ENCODE data around the gene MXRA7.

The MXRA7 gene

DNA sequence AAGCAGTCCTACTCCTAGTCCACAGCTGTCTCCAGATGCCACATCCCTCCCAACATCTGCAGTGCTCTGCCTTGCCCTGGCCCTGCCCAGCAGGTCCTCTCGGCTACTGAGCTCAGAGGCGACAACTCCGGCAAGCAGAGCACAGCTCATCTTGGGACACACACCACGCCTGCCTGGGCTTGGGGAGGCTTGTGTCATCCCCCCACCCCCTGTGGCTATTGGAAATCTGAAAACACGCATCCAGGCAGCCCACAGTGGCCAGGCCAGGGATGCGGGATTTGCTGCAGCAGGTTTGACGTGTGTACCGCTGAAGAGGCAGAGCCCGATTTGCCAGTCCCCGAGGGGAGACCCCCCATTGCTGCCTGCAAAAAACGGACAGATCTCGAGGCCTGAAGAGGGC, 25.4 kb downstream of the MXRA7 start:
- Histone ChIP-seq H3K9ac (ENCODE audit: low read length) (no peak overlapping the region), H3K4me1 (ENCODE audit: control insufficient read depth, insufficient read depth, low read length) (peaks cover 29% of the 10 kb centered on the region)

DNA sequence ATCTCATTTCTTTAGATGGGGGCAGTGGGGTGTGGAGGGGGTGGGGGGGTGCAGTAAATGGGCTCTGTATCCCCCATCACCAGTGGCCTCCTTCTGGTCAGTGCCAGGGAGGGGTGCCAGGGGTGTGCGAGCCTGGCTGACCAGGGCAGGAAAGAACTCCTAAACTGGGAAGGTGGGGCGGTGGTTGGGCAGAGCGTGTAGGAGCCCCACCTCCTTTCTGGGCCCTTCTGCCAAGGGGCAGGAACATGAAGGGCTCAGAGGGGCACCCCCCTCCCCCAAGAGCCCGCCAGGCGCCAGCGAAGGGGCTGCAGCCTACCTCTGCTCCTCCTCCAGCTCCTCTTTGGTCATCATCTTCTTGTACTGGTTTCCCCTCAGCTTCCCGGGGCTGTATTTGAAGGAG, 26.0 kb downstream of the MXRA7 start:
- Histone ChIP-seq H3K36me3 (ENCODE audit: control insufficient read depth, insufficient read depth, low read length) (no peaks in the 10 kb centered on the region), H3K4me1 (ENCODE audit: control insufficient read depth, insufficient read depth, low read length) (peaks cover 29% of the 10 kb centered on the region), H3K4me3 (ENCODE audit: low read length) (no peak overlapping the region), H3K27me3 (ENCODE audit: control insufficient read depth, insufficient read depth, low read length) (no peaks in the 10 kb centered on the region), H3K9me3 (ENCODE audit: control insufficient read depth, low read length) (no peaks in the 10 kb centered on the region), H3K9ac (ENCODE audit: low read length) (no peak overlapping the region)

More for the DNA sequence above, 25.4 kb downstream of the MXRA7 start:
- Histone ChIP-seq H3K27me3 (ENCODE audit: control insufficient read depth, insufficient read depth, low read length) (no peaks in the 10 kb centered on the region), H3K4me3 (ENCODE audit: low read length) (no peak overlapping the region), H3K9me3 (ENCODE audit: control insufficient read depth, low read length) (no peaks in the 10 kb centered on the region), H3K36me3 (ENCODE audit: control insufficient read depth, insufficient read depth, low read length) (no peaks in the 10 kb centered on the region)

DNA sequence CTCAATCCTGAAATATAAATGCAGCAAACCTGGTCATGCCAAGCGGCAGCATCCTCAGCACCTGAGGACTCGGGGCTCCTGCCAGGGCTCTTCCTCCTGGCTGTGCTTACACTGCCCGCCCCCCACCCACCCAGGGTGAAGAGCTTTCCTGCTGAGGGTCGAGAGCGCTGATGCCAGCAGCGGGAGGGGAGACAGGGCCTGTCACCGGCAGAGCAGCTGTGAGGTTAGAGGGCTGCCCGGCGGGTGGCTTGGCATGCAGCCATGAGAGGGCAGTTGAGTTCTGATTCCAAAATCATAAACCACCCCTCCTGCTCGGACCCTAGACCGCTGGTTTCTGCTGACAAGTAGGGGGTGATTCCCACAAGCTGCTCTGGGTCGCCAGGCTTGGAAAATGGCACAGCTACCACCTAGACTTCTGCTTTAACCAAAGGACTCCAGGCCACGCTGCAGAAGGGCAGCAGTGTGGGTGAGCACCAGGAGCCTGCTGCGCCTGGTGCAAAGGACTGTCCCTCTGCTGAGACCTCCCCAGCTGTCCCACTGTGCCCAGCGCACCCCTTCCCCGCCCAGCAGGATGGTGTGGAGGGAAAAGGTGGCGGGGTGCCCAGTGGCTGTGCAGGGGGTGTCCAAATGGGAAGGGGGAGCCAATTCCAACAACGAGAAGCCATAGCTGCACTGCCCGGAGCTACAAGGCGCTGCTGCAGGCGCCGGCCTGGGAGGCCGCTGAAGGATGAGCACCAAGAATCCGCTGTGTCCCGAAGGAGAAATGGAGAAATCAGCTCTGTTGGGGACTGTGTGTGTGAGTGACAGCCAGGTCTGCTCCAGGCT, 26.6 kb downstream of the MXRA7 start:
- Histone ChIP-seq H3K9me3 (ENCODE audit: control insufficient read depth, low read length) (no peaks in the 10 kb centered on the region), H3K9ac (ENCODE audit: low read length) (no peak overlapping the region), H3K4me1 (ENCODE audit: control insufficient read depth, insufficient read depth, low read length) (peaks cover 29% of the 10 kb centered on the region), H3K36me3 (ENCODE audit: control insufficient read depth, insufficient read depth, low read length) (no peaks in the 10 kb centered on the region), H3K4me3 (ENCODE audit: low read length) (no peak overlapping the region), H3K27me3 (ENCODE audit: control insufficient read depth, insufficient read depth, low read length) (no peaks in the 10 kb centered on the region)

DNA sequence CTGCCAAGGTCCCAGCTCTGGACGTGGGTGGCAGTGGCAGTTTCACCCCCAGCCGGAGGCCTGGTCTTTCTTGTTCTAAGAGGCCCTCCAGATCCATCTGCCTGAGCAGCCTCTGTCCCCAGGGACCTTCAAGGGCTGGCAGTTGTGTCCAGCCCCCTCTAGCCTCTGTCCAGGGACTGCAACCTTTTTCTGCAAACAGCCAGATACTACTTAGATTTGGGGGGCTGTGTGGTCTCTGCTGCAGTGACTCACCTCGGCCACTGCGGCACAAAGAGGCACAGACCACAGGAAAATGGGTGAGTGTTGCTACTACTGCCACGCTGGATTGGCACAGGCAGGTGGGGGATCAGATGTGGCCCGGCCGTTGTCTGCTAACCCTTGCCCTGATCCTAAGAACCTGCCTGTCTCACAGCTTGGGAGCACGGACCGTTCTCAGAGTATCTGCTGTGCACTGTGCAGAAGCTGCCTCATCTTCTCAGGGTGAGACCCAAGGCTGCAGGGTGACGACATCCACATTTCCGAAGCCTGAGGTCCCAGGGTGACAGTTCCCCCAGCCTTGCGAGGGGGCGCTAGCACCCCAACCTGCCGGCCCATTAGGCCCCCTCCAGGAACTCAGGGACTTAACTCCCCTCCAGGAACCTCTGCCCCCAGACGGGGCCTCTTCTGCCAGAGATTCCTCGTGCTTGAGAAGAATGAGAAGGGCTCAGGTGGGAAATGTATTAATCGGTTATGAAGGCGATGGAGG, 27.6 kb downstream of the MXRA7 start:
- Histone ChIP-seq H3K36me3 (ENCODE audit: control insufficient read depth, insufficient read depth, low read length) (no peaks in the 10 kb centered on the region), H3K4me1 (ENCODE audit: control insufficient read depth, insufficient read depth, low read length) (peaks cover 34% of the 10 kb centered on the region), H3K4me3 (ENCODE audit: low read length) (no peak overlapping the region), H3K9me3 (ENCODE audit: control insufficient read depth, low read length) (no peaks in the 10 kb centered on the region), H3K9ac (ENCODE audit: low read length) (no peak overlapping the region), H3K27me3 (ENCODE audit: control insufficient read depth, insufficient read depth, low read length) (no peaks in the 10 kb centered on the region)

DNA sequence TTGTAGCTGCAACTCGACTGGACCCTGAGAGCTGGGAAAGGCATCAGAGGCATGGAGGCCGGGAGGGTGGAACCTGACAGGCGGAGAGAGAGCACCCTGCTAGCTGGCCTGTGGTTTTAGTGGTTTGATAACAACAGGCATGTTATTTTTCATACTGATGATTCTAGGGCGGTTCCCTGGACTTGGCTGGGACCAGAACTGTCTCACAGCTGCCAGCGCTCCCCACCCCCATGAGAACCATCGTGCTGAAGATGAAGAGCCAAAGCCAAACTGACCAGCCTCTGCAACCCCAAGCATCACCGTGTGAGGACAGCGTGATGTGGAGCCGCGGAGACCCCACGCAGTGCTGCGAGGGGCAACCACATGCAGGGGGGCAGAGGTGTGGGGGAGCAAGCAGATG, 28.5 kb downstream of the MXRA7 start:
- Histone ChIP-seq H3K36me3 (ENCODE audit: control insufficient read depth, insufficient read depth, low read length) (no peaks in the 10 kb centered on the region), H3K27me3 (ENCODE audit: control insufficient read depth, insufficient read depth, low read length) (no peaks in the 10 kb centered on the region), H3K9me3 (ENCODE audit: control insufficient read depth, low read length) (no peaks in the 10 kb centered on the region), H3K4me1 (ENCODE audit: control insufficient read depth, insufficient read depth, low read length) (peaks cover 36% of the 10 kb centered on the region), H3K4me3 (ENCODE audit: low read length) (no peak overlapping the region), H3K9ac (ENCODE audit: low read length) (no peak overlapping the region)

DNA sequence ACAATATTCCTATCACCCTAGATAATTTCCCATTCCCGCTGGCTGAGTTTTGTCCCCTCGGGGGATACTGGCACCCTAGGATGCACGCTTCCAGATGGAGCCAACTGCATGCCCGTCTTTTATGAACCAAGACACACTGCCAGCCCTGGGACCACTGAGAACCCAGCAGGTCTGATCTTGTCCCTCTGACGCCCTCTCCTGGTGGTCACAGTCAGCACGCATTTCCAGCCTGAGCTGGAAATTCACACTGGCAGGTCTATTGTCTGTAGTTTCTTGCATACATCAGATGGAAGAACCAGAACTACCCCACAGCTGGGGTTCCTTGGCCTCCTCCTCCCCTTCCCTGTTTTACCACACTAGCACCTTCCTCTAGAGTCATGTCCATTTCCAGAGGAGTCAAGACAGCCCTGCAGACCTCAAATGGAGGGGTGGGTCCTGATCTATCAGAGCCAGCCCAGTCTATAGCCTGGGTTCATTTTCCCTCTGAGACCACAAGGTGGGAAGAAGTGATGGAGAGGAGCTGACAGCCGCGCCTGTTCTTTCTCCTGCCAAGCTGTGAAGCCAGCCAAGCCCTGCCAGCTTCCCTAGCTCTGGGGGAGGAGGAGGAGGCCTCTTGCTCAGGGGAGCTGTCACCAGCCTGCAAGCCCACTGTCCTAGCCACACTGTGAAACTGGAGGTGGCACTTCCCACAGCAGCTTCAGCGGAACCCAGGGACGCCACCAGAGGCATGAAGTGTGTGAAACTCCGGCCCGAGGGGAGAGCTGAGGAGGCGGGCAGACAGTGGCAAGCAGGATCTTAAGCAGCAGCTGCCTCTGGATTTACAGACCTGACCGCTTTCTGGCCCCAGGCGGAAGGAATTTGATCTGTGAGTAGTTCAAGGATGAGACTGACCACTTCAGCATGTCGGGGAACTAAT, 29.3 kb downstream of the MXRA7 start:
- Histone ChIP-seq H3K9ac (ENCODE audit: low read length) (no peak overlapping the region), H3K36me3 (ENCODE audit: control insufficient read depth, insufficient read depth, low read length) (no peaks in the 10 kb centered on the region), H3K4me3 (ENCODE audit: low read length) (no peak overlapping the region), H3K27me3 (ENCODE audit: control insufficient read depth, insufficient read depth, low read length) (no peaks in the 10 kb centered on the region), H3K4me1 (ENCODE audit: control insufficient read depth, insufficient read depth, low read length) (peaks cover 36% of the 10 kb centered on the region), H3K9me3 (ENCODE audit: control insufficient read depth, low read length) (no peaks in the 10 kb centered on the region)

DNA sequence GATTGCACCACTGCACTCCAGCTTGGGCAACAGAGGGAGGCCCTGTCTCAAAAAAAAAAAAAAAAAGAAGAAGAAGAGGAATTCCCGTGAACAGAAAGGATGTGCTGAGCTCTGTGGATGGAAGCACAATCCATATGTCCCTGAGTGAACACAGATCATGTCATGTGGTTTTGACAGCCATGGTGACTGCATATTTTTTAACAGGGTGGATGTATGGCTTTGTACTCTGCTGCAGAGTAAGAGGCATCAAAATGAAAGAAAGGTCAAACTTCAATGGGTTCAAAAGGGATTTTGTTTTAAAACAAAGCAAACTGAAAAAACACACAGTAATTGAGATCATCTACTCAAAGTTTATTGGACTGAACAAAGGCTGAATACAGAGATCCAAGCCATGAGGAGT, 31.5 kb downstream of the MXRA7 start:
- Histone ChIP-seq H3K36me3 (ENCODE audit: control insufficient read depth, insufficient read depth, low read length) (no peaks in the 10 kb centered on the region), H3K4me3 (ENCODE audit: low read length) (no peak overlapping the region), H3K27me3 (ENCODE audit: control insufficient read depth, insufficient read depth, low read length) (no peaks in the 10 kb centered on the region), H3K9ac (ENCODE audit: low read length) (no peak overlapping the region), H3K9me3 (ENCODE audit: control insufficient read depth, low read length) (no peaks in the 10 kb centered on the region), H3K4me1 (ENCODE audit: control insufficient read depth, insufficient read depth, low read length) (peaks cover 31% of the 10 kb centered on the region)

DNA sequence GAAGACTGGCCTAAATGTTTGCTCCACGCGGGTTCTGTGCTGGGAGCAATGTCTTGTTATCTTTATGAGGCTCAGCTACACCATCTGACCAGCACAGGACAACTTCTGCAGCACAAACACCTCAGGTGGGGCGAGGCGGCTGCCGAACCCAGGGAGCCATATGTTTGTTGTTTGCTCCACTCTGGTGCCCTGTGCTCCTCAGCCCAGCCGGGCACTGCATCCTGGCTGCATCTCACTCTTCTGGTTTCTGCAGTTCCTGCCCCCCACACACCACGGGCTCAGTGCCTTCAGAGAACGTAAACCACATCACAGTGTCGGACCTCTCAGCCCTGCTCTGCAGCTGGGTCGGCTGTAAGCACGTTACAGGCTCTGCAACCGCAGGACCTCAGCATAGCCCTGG, 32.4 kb downstream of the MXRA7 start:
- Histone ChIP-seq H3K9ac (ENCODE audit: low read length) (no peak overlapping the region), H3K4me1 (ENCODE audit: control insufficient read depth, insufficient read depth, low read length) (peaks cover 31% of the 10 kb centered on the region), H3K4me3 (ENCODE audit: low read length) (no peak overlapping the region), H3K27me3 (ENCODE audit: control insufficient read depth, insufficient read depth, low read length) (no peaks in the 10 kb centered on the region), H3K36me3 (ENCODE audit: control insufficient read depth, insufficient read depth, low read length) (no peaks in the 10 kb centered on the region), H3K9me3 (ENCODE audit: control insufficient read depth, low read length) (no peaks in the 10 kb centered on the region)

DNA sequence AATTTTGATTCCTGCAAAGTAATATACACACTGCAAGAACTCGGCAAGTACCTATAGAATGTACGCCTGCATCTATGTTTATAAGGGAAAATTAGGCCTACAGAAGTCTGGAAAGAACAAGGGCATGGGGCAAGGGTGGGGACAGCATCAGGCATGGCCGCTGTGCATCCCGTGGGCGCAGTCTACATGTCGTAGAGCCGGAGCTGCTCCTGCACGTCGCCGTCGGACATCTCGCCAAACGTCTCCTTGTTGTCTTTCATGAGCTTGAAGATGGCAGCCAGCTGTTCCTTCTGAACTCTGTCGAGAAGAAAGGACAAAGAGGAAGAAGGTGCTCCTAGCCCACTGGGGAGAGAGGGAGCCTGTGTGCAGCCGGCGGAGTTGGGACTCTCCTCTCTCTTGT, 33.4 kb downstream of the MXRA7 start:
- no peaks in the 10 kb centered on the region for H3K9me3 ChIP-seq (ENCODE audit: control insufficient read depth, low read length)
- no peak overlapping the region for H3K9ac ChIP-seq (ENCODE audit: low read length)
- peaks cover 37% of the 10 kb centered on the region for H3K4me1 ChIP-seq (ENCODE audit: control insufficient read depth, insufficient read depth, low read length)
- no peak overlapping the region for H3K4me3 ChIP-seq (ENCODE audit: low read length)
- H3K36me3 ChIP-seq (ENCODE audit: control insufficient read depth, insufficient read depth, low read length), result no peaks in the 10 kb centered on the region
- no peaks in the 10 kb centered on the region for H3K27me3 ChIP-seq (ENCODE audit: control insufficient read depth, insufficient read depth, low read length)

DNA sequence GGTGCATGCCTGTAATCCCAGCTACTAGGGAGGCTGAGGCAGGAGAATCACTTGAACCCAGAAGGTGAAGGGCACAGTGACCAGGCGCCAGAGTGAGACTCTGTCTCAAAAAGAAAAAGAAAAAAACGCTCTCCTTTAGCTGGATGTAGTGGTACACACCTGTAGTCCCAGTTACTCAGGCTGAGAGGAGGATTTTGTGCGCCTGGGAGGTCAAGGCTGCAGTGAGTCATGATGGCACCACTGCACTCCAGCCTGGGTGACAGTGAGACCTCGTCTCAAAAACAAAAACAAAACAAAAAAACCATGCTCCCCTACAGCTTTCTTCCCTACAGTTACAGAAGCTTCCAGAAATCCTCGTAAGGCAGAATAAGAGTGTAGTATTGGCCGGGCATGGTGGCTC, 34.1 kb downstream of the MXRA7 start:
- no peak overlapping the region for H3K9ac ChIP-seq (ENCODE audit: low read length)
- H3K36me3 ChIP-seq (ENCODE audit: control insufficient read depth, insufficient read depth, low read length), result no peaks in the 10 kb centered on the region
- no peak overlapping the region for H3K4me3 ChIP-seq (ENCODE audit: low read length)
- H3K9me3 ChIP-seq (ENCODE audit: control insufficient read depth, low read length), result no peaks in the 10 kb centered on the region
- no peaks in the 10 kb centered on the region for H3K27me3 ChIP-seq (ENCODE audit: control insufficient read depth, insufficient read depth, low read length)
- H3K4me1 ChIP-seq (ENCODE audit: control insufficient read depth, insufficient read depth, low read length), result peaks cover 30% of the 10 kb centered on the region

DNA sequence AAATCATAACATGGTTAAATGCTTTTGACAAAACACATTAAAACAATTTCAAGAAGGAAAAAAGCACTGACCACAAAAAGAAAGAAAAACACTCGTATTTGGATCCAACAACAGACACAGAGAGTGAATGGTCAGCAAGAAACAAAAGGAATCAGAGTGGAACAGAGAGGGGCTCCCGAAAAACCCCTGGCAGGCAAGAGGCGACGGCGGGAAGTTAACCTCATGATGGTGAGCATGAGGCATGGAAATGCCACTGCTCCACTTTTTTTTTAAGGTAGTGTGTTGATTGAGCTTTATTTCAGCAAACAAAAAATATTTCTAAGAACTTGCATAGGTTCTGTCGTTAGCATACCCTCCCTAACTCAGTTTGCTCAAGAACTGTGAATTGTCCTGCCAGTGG, 35.1 kb downstream of the MXRA7 start:
- Histone ChIP-seq H3K4me1 (ENCODE audit: control insufficient read depth, insufficient read depth, low read length) (peaks cover 26% of the 10 kb centered on the region), H3K9me3 (ENCODE audit: control insufficient read depth, low read length) (no peaks in the 10 kb centered on the region)

DNA sequence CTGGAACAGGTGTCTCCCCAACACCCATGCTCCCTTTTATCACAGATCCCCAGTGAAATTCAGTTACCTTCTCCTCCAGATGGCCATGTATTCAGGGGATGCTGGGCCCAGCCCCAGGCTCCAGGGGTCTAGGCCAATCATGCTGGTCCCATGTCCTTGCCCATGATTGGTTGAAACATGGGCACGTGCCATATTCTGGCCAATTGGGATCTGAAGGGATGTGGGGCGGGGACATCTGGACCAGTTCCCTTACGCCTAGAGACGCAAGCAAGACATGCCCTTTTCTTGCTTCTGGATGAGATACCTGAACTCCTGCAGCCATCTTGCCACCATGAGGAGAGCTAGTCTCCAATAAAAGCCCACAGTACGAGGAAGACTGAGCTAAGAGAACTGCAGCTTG, 36.2 kb downstream of the MXRA7 start:
- Histone ChIP-seq H3K9ac (ENCODE audit: low read length) (no peak overlapping the region), H3K4me1 (ENCODE audit: control insufficient read depth, insufficient read depth, low read length) (peaks cover 32% of the 10 kb centered on the region), H3K4me3 (ENCODE audit: low read length) (no peak overlapping the region), H3K36me3 (ENCODE audit: control insufficient read depth, insufficient read depth, low read length) (no peaks in the 10 kb centered on the region), H3K27me3 (ENCODE audit: control insufficient read depth, insufficient read depth, low read length) (no peaks in the 10 kb centered on the region), H3K9me3 (ENCODE audit: control insufficient read depth, low read length) (no peaks in the 10 kb centered on the region)

More for the DNA sequence above, 35.1 kb downstream of the MXRA7 start:
- Histone ChIP-seq H3K4me3 (ENCODE audit: low read length) (no peak overlapping the region), H3K36me3 (ENCODE audit: control insufficient read depth, insufficient read depth, low read length) (no peaks in the 10 kb centered on the region), H3K27me3 (ENCODE audit: control insufficient read depth, insufficient read depth, low read length) (no peaks in the 10 kb centered on the region), H3K9ac (ENCODE audit: low read length) (no peak overlapping the region)

Data from mucosa of stomach (tissue), 1 donor.